HG02943 (cell line): ENCODE measurements around the gene PERCC1.
"Not testable (repeated sequence)": the region's sequence is repeated elsewhere in the genome, so short reads cannot be mapped to it uniquely, and the experiment has no call there.

Experiments
- ATAC-seq: cut with Tn5 transposase; IDR thresholded peaks from one replicate; pipeline ENCODE4 v1.9.1; 2021; ENCODE audit warnings: mild to moderate bottlenecking, low read depth, moderate library complexity; ENCODE audit not compliant: unreplicated experiment

The PERCC1 gene

DNA sequence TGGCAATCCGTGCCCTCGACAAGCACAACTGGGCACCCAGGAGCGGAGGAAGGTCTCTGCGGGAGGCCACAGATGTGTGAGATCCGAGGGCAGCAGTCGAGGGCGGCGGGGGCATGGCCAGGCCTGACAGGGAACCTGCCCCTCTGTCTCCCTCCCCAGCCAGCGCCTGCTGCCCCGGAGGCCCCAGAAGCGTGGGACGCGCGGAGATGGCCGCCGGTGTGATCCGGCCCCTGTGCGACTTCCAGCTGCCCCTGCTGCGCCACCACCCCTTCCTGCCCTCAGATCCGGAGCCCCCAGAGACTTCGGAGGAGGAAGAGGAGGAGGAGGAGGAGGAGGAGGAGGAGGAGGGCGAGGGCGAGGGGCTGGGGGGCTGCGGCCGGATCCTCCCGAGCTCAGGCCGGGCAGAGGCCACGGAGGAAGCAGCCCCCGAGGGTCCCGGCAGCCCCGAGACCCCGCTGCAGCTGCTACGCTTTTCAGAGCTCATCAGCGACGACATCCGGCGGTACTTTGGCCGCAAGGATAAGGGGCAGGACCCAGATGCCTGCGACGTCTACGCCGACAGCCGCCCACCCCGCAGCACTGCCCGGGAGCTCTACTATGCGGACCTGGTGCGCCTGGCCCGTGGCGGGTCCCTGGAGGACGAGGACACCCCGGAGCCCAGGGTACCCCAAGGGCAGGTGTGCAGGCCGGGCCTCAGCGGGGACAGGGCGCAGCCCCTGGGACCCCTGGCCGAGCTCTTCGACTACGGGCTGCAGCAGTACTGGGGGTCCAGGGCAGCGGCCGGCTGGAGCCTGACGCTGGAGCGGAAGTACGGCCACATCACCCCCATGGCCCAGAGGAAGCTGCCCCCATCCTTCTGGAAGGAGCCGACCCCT, 1.7 kb downstream of the PERCC1 start:
- ATAC-seq: no peak

DNA sequence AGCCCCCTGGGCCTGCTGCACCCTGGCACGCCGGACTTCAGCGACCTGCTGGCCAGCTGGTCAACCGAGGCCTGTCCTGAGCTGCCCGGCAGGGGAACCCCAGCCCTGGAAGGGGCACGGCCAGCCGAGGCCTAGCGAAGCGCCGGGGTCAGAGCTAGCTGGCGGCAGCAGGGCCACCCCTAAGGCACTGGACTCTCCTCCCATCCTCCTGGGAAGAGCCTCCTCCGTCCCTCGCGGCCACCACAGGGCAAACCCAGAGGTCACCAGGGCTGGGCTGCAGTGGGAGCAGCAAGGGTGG, 2.3 kb downstream of the PERCC1 start:
- no peak for ATAC-seq

DNA sequence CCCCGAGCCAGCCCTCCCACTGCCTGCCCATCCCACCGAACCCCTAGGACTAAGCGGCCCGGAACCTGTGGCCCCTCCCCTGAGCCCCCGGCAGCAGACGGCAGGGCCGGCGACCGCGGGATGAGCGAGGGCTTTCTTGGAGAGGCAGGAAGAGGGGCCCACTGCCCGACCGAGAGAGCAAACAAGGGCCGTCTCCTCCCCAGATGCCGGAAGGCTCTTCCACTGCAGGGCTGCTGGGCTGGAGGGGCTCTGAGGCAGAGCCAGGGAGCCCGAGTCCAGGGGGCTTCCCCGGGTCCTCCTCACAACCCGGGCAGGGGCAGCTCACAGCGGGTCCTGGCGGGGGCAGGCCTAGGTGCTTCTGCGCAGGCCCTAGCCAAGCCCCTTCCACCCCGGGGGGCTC, 2.9 kb downstream of the PERCC1 start:
- ATAC-seq: no peak

DNA sequence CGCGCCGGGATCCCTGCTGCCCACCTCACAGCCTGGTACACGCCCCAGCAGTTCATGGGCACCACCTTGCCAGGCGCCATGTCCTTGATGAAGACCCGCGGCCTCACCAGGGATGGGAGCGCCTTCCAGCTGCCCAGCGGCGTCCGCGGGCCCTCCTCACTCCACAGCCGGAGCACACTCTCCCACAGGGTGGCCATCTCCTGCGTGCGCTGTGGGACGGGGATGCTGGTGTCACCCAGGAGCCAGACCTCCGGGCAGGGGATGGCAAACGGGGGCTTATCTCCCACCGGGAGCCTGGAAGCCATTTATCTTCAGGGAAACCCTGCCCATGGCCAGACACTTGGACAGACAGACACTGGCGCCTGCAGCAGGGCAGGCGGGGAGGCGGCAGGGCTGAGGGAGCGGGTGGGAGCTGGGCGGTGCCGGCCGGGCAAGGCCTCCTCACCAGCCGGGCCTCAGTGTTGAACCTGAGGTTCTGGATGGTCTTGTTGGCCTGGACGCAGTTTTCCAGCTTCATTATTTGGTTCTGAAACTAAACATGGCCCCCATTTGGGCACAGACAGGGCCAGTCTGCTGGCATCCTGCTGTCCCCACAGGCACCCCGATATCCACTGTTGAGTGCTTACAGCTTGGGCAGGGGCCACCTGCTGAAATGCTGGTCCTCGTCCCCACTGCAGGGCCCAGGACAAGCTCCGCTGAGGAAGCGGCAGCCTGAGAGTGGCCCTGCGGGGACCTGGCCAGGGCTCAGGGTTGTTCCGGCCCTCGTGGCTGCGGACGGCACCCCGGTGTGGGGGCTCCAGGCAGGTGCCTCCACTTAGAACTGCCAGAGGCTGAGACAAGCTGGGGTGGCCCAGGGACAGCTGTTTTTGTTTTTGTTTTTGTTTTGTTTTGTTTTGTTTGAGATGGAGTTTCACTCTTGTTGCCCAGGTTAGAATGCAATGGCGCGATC, 4.0 kb downstream of the PERCC1 start:
- ATAC-seq: no peak

DNA sequence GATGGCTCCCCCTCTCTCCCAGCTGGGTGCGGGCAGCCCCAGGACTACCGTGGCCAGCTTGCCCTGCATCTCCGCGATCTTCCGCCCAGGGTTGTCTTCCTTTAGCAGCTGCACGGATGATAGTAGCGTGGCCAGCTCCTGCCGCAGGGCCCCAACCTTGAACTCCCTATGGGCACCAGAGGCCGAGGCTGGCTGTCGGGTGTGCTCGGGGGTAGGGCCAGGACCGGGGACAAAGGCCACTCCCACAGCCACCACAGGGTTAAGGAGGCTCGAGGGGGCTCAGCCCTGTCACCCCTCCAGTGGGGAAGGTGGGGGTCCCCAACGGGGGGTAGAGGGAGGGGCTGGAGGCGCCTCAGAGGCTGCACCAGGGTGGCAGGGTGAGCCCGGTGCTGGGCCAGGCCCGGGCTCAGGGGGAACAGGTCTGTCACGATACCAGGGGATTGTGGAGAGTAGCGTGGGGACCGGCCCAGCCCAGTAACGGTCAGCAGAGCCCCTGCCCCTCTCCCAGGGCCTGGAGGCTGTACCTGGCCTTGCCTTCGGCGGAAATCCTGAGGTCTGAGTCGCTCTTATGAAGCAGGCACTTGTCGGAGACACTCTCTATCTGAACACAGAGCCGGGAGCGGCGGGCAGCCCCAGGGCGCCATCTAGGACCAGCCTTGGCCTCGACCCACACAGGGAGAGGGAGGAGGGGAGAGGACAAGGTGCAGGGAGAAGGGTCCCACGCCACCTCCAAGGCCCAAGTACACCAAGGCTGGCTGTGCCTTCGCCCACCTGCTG, 5.2 kb downstream of the PERCC1 start:
- ATAC-seq: no peak

DNA sequence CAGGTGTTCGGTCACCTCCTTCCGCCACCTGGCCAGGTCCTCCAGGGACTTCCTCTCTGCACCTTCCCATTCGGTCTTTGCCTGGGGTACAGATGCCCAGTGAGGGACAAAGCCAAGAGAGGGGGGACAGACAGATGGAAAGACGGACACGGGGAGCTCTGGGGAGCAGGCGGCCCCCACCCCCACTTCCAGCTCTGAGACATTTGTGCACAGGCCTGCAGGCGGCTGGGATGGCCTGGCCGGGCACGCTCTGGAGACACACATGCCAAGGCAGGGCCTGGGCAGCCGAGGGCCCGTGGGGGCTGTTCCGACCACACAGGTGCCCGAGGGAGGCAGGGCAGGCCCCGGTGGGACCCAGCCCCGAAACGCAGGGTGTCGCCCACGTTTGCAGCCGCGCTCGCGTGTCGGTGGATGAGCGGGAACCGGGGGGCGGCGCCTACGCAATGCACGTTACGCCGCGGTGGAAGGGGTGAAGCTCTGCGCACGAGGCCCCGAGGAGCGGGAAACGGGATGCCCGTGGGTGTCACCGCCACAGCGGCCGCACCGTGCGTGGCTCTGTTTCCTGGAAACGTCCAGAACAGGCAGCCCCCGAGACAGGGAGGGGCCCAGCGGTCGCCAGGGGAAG, 6.0 kb downstream of the PERCC1 start:
- no peak for ATAC-seq

DNA sequence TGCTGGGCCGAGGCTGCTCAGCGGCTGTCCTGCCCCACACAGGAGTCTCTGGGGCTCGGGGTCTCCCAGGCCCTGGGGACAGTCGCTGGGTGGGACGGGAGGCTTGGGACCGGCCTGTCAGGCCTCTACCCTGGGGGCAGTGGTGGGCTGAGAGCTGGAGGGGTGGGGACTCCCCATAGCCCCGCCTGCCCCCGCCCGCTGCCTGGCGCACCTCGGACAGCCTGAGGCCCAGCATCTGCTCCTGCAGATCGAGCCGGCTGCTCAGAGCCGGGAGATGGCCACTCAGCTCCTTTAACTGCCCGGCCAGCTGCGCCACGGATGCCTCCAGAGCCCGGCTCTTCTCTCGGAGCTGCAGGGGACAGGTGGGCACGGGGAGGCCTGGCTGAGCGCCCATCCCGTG, 6.7 kb downstream of the PERCC1 start:
- ATAC-seq: no peak

DNA sequence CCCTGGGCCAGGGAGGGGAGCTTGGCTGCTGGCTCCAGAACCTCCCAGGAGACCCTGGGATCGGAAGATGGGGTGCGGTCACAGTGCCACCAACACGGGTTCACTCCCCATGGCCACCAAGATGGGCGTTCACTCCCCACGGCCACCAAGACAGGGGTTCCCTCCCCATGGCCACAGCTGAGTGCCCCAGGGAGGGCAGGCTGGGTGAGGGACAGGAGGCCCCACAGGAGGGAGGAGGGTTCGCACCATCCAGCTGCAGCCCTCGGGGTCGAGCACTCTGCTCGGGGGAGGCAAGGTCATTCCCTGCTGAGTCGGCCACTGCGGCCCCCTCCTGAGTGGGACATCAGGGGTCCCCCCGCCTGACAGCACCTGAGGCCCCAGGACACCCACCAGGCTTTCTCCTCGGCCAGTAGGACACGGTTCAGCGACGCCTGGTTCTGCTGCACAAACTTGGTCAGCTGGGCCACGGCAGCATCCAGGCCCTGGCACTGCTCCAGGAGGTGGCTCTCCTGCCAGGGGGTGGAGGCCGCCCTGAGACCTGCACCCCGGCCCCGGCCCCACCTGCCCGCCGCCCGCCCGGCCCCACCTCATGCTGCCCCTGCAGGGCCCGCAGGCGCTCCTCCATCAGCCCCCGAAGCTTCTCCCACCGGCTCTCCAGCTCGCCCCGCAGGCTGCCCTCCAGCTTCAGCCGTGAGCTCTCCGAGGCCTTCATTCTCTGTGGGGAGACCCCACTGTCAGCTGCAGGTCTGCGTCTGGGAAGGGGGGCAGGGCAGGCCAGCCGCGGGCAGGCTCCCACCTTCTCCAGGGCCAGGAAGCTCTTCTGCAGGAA, 7.6 kb downstream of the PERCC1 start:
- no peak for ATAC-seq

DNA sequence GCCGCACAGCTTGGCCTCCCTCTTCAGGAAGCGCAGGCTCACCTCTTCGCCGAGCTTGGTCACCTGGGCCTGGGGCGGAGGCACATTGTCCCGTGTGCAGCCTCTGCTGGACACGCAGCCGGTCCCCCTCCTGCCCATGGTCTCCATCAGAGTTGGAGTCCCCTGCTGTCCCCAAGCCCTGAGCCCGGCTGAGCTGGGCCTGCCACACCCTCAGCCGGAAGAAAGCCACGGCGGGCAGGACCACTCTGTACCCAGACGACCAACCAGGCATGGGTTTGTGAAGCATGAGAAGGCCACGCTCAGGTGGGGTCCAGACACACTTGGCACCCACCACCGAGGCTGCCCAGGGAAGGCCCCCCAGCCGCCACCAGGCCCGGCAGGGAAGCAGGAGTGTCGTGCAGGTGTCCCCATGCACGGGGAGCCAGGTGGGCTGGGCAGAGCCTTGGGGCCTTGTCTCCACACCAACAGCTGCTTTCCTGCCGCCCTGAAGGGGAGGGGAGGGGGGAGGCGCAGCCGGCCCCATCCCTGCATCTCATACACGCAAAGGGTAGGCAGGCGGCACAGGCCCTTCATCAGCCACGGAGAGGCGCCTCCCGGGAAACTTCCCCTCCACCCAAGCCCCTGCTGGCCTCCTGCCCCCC, 8.3 kb downstream of the PERCC1 start:
- ATAC-seq: no peak

DNA sequence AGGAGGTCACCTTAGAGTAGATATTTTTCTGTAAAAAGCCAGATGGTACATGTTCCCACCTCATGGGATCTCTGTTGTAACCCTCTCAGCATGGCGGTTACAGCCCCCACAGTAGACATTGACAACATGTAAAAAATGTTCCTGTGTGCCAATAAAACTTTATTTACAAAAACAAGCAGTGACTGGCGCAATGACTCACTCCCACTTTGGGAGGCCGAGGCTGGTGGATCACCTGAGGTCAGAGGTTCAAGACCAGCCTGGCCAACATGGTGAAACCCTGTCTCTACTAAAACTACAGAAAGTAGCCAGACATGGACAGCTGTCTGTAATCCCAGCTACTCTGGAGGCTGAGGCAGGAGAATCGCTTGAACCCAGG, 8.8 kb downstream of the PERCC1 start:
- ATAC-seq: not testable (repeated sequence)

DNA sequence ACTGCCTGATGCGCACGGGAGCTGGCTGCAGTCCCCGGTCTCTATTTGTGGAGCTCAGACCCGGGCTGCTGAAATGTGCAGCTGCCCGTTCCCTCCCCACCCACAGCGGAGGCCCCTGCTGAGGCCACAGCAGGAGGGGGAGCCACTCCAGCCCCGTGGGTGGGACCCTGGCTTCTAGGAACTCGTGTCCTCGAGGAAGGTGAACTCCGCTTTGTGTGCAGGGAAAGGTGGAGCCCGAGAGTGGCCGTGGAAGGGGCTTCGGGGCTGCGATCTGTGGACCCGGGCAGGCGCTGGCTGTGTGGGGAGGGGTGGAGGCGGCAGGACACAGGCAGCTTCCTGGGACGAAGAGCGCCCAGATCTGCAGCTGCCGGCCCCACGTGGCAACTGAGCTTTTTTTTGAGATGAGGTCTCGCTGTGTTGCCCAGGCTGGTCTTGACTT, 10.5 kb downstream of the PERCC1 start:
- no peak for ATAC-seq

DNA sequence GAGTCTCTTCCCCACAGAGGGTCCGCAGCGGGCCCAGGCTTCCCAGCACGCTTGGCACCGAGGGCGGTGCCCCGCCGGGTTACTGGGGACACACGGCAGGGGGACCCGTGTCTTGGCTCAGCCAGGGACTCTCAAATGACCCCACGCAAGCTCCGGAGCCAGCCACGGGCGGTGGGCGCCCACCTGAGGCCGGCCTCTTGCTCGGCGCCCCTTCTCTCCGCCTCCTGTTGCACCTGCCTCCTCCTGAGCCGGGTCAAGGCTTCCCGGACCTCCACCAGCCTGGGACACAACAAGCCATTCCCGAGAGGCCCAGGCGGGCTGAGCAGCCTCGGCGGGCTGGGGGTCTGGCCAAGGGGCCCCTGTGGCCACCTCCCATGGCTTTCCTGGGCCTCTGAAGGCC, 11.8 kb downstream of the PERCC1 start:
- ATAC-seq: no peak

DNA sequence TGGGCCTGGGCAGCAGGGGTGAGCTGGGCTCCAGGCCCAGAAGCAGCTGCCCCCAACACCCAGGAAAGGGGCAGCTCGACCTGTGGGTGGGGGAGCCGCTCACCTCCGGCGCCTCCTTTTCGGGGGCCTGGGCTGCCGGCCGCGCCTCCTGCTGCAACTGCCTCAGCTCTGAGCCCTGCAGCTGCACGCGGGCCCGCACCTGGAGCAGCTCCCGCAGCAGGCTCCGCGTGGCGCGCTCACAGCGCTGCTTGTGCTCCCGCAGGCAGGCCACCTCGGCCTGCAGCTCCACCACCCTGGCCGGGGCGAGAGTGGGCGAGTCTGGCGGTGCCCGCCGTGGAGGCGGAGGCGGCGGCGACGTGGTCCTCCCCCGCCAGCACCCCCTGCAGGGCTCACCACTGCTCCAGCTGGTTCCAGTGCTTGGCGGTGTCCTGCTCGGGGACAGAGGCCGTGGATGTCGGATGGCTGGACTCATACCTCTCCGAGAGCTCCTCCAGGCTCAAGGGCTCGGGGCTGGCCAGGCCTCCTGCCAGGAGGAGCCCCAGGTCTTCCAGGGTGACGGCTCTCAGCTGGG, 12.6 kb downstream of the PERCC1 start:
- no peak for ATAC-seq

DNA sequence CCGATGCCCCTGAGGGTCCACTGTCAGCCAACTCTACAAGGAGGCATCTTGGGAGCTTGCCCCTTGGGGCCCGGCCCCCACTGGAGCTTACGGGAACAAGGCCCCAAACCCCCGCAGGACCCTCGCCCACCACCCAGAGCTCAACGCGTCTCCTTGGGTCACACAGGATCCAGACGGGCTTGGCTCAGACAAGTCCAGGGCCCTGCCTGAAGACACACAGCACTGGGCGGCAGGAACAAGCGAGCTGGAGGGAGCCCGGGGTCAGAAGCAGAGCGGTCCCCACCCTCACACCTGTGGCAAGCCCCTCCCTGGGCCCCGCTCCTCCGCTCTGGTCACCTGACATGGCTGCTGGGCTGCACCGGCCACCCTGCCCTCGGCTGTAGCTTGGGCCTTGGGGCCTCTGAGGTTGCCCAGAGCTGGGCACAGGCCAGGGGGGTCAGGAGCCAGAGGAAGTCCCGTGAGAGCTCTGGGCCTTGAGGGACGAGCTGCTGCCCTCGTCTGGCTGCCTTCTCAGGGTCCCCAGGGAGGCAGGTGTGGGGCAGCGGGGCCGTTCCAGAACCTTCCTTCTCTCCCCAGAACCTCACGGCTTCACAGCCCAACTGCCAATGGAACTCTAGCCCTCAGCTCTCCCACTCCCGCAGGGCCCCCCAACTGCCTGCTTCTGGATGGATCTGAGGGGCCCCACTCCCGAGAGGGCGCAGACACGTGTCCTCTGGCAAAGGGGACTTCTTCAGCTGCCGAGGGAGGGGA, 13.3 kb downstream of the PERCC1 start, which contains the start of gene CCDC154:
CCDC154 (minus strand) TSS at position 577 of the 750 bp plus-strand sequence; CDS start at position 343, 234 bp downstream.
- no peak for ATAC-seq

DNA sequence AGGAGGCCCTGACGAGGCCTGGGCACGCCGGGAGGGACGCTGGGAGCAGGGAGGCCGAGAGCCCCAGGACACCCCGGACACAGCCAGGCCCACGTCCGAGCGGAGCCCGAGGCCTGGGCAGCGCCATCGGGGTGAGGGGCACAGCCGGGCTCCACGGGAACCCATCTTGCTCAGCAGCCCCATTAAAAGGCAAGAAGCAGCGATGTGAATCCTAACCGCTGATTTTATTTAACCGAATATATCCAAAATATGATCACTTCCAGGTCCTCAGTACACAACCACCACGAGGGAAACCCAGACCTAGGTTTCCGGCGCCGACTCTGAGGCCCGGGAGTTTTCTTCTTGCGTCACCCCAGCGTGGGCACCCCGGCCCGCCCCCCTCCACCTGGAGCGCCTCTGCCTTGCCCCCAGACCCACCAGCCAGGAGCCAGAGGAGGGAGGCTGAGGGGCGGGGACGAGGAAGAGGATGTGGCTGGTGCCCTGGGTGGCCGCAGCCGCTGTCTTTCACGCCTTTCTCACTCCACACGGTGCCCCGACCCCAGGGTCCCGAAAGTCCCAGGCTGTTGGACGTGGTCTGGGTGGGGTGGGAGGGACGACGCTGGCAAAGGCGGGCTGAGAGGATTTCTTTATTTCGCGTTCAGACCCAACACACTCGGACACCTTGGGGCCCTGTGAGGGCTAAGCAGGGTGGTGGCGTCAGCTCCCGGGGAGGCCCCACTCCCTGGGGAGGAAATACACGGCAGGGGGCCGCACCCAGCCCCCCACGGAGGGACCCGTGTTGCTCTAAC, 14.0 kb downstream of the PERCC1 start:
- ATAC-seq: no peak

DNA sequence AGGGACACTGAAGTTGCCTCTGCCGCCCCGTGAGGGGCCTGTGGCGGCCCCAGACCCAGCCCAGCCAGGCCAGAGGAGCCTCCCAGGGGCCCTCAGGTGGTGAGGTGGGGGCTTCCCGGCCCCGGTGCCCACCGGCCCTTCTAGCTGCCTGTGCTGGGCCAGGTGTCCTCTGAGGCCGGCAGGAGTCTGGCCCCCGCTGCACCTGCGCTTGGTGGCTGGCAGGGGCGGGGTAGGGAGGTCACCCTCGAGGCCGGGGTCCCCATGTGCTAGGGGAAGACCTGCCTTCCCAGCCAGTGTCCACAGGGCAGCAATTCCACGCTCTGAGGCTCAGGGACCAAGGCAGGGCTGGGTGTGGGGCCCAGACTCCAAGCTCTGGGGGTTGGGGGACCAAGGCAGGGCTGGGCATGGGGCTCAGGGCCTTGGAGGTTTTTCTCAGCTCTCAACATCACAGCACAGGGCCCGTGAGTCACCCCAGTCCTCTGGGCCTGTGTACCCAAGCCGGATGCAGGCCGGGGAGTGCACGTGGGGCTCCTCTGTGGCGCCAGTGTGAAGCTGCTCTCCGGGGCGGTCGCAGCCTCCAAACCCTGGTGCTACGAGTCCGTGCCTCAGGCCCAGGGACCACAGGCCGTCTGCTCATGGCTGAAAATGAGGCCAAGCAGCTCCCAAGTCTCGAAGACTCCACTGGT, 14.8 kb downstream of the PERCC1 start:
- no peak for ATAC-seq
